ENCODE results near the gene PACSIN2.

Gene PACSIN2

DNA sequence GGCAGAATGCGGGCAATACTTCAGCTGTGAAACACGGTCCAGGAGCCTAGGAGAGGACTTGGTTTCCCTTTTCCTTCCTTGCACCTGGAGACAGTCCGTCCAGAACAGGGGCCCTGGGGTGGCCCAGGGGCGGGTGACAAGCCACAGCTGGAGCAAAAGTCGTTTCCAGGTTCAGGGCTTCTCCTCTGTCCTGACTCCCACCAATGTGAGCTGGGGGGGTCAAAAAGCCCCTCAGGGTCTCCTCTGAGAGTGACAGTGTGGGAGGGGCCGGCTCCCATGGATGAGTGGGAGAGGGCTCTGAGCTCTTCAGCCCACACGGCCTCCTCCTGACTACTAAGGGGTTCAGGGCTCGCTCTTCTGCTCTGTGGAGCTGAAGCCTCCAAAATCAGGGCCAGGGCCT lies 137.8 kb downstream of the PACSIN2 start:
- TF ChIP-seq, protein P1, sequence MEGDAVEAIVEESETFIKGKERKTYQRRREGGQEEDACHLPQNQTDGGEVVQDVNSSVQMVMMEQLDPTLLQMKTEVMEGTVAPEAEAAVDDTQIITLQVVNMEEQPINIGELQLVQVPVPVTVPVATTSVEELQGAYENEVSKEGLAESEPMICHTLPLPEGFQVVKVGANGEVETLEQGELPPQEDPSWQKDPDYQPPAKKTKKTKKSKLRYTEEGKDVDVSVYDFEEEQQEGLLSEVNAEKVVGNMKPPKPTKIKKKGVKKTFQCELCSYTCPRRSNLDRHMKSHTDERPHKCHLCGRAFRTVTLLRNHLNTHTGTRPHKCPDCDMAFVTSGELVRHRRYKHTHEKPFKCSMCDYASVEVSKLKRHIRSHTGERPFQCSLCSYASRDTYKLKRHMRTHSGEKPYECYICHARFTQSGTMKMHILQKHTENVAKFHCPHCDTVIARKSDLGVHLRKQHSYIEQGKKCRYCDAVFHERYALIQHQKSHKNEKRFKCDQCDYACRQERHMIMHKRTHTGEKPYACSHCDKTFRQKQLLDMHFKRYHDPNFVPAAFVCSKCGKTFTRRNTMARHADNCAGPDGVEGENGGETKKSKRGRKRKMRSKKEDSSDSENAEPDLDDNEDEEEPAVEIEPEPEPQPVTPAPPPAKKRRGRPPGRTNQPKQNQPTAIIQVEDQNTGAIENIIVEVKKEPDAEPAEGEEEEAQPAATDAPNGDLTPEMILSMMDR (IDR thresholded peaks at IDR 0.05; ENCODE audit: low read depth, low read length), result no peak
- DNase-seq (ENCODE audit: extremely low read depth, low read depth), result no peak

DNA sequence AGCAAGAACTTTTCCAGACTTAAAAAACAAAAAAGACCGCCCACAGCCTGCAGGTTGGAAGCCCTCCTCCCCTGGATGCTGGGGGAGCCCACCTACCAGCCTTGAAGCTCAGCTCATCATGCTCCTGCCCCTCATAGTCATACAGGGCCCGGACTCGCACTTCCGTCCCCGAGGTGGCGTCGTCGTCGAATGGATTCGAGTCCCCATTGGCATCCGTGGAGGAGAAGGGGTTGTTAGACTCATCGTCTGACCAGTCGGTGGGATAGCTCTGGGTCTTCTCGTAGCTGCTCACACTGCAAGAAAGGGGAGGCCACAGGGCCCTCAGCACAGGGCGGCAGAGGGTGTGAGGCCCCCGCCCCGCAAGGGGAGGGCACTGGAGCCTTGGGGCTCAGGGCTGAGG lies 138.9 kb downstream of the PACSIN2 start:
- TF ChIP-seq, protein P1 (IDR thresholded peaks at IDR 0.05; ENCODE audit: low read depth, low read length), result no peak
- DNase-seq (ENCODE audit: extremely low read depth, low read depth), result no peak

DNA sequence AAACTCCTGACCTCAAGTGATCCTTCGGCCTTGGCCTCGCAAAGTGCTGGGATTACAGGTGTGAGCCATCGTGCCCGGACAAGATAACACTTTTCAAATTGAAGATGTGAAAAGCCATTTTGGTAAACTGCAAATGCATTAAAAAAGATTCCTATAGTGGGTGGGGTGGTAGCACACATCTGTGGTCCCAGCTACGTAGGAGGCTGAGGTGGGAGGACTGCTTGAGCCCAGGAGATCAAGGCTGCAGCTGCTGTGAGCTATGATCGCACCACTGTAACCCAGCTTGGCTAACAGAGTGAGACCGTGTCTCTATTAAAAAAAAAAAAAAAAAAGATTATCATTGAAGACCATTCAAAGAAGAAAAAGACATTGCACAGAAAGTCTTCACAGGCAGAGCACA lies 140.9 kb downstream of the PACSIN2 start:
- TF ChIP-seq, protein P1 (IDR thresholded peaks at IDR 0.05; ENCODE audit: low read depth, low read length), result no peak
- DNase-seq (ENCODE audit: extremely low read depth, low read depth), result no peak

DNA sequence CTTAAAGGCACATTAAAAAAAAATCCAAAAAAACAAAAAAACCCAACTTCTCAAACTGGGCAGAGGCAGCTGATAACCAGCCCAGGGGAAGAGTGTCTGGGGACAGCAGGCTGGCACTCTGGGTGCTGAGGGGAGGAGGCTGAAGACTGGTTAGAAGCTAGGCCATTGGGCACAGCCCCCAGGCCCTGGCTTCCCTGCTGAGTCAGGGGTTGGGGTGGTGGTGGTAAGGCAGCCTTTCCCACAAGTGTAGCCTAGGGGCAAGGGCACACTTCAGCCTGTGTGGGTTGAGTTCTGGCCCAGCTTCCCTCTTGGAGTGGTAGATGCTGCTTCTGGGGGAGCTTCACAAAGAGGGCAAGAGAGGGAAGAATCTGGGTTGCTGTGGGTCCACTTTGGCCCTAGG lies 141.6 kb downstream of the PACSIN2 start:
- TF ChIP-seq, protein P1 (IDR thresholded peaks at IDR 0.05; ENCODE audit: low read depth, low read length), result no peak
- DNase-seq (ENCODE audit: extremely low read depth, low read depth), result no peak

DNA sequence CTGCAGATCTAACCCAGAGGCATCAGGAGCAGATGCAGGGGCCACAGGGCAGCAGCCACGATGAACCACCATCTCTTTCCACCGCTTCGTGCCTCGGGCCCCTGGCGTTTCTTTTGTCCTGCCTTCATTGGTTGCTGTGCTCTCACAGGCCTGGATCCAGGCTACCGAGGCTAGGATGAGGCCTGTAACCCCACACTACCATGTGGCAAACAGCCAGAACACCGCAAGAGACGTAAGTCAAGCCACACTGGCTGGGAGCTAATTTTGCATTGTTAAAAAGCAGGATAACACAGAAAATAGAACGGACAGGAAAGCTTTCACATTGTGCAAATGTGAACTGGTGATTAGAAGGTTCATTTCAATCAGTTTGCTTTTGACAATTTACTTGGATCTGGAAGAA lies 142.1 kb downstream of the PACSIN2 start:
- TF ChIP-seq, protein P1 (IDR thresholded peaks at IDR 0.05; ENCODE audit: low read depth, low read length), result no peak
- no peak for DNase-seq (ENCODE audit: extremely low read depth, low read depth)

DNA sequence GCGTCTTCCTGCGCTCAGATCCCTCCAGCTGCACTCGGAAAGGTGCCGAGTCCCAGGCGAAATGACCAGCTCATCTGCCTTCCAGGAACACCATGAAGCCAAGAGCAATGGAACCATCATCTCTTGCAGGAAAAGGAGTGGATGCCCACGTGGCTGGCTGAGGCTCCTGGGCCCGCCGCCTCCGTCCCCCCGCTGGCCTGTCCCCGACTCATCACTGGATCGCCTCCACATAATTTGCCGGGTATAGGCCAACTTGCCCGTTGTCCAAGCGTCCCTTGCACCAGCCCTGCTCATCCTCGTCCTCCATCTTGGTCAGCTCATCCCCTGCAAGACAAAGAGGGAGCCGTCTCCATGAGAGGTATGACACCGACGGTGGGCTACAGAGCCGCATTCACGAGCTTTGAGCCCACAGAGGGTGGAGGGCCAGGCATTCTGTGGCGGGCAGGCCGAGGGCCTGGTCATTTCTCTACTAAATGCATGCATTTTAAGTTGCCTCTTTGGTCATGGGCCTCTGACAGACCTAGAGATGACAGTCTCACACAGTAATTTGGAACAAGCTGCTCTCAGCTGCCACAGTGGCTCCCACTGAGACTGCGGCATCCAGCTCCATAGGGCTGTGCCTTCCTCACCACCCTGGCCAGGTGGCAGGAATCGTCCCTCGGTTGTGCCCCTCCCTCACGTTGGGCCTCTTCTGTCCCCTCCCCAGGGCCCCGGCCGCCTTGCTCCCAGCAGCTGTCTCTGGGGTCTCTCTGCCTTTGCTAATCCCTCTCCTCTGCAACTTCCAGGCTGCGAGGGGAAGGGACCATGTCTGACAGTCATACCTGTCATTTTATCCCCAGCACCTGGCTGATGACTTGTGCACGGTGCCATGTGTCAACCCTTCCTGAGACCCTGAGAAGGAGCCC lies 143.6 kb downstream of the PACSIN2 start:
- TF ChIP-seq, protein P1 (IDR thresholded peaks at IDR 0.05; ENCODE audit: low read depth, low read length), result no peak
- DNase-seq (ENCODE audit: extremely low read depth, low read depth), result no peak

DNA sequence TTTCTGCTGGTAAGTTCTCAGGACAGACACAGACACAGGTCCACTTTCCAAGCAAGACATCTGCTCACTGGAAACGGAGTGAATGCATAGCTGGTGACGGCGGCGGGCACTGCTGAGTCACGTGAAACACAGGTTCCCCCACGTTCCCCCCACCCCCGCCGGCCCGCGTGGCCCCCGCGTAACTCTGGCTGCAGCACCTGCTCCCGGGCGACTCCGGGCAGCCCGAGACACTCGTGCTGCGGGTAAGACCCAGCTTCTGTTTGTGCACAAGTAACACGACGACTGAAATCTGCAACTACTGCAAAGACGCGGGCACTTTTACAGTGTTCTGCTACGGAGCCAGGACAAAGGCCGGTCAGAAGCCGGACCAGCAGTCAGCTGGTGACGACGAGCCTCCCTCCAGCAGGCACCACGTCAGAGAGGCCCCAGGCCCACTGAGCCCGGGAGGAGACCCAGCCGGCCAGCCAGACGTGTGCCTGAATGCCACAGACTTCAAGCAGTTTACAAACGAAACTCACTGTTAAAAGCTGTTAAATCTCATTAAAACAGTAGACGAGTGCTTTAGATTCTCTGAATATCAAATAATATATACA lies 145.0 kb downstream of the PACSIN2 start:
- no peak for DNase-seq (ENCODE audit: extremely low read depth, low read depth)
- TF ChIP-seq, protein P1 (IDR thresholded peaks at IDR 0.05; ENCODE audit: low read depth, low read length), result no peak
